Thyroid gland (tissue), 4 donors: Measurements from ENCODE around the gene DUSP28. TPM values are rescaled to one million over a fixed set of nuclear protein-coding genes. Genes with fewer than 3 reads are reported as not detected.

Experiments used
- DNase-seq, 2 donors: peaks; one replicate each; pipeline ENCODE4 v3.0.0-alpha.2; 2019
- H3K27ac ChIP-seq, 3 donors: fragments of 200-600 bp; sonication (generic); 1 replicate in 2 of 3; 2 replicates in 1 of 3; pipeline ENCODE4 v1.5.1; 2016 to 2019; ENCODE audit warnings: mild to moderate bottlenecking in 1 of 3, moderate library complexity in 1 of 3
- H3K27me3 ChIP-seq: fragments of 200-600 bp; sonication (generic); one replicate; pipeline ENCODE4 v1.5.1; 2019
- H3K36me3 ChIP-seq, 2 donors: fragments of 200-600 bp; sonication (generic); one replicate each; pipeline ENCODE4 v1.5.1; 2016 to 2019
- H3K4me1 ChIP-seq, 2 donors: fragments of 200-600 bp; sonication (generic); one replicate each; pipeline ENCODE4 v1.5.1; 2017 to 2019
- H3K4me3 ChIP-seq, 3 donors: fragments of 200-600 bp; sonication (generic); replicated peaks in 1 of 3; 1 replicate in 2 of 3; 2 replicates in 1 of 3; pipeline ENCODE4 v1.5.1; 2016; ENCODE audit warnings: mild to moderate bottlenecking in 1 of 3
- H3K9me3 ChIP-seq: fragments of 200-600 bp; sonication (generic); one replicate; pipeline ENCODE4 v1.5.1; 2017
- POLR2A ChIP-seq, 2 donors: fragments of 450-650 bp; IDR thresholded peaks; one replicate each; pipeline ENCODE4 v1.6.1; 2017; ENCODE audit warnings: antibody characterized with exemption in 2 of 2, mild to moderate bottlenecking in 2 of 2, moderate library complexity in 1 of 2
- WGBS, 2 donors: methylation state at CpG; one replicate each; pipeline ENCODE4 v1.1.5; 2017; 5-methylcytosine and 5-hydroxymethylcytosine counted together
- intact Hi-C: fragments of 100-400 bp; cut with DNase I; formaldehyde crosslinking; loops from one replicate; pipeline ENCODE4 v1.15.1; 2023
- total RNA-seq, 4 donors: library from RNA; depleted of rRNA; stranded (reverse); fragments of >200 nt; gene quantifications; one replicate each; pipeline ENCODE4 v1.2.3, GENCODE V29; 2016
- TF ChIP-seq, protein P1 (sequence below), 6 experiments: fragments of 200-600 bp in 3 of 6; fragments of 450-650 bp in 3 of 6; sonication (generic) in 3 of 6; IDR thresholded peaks; one replicate each; pipeline ENCODE4 v1.5.1; 2016 to 2019; ENCODE audit warnings: antibody characterized with exemption in 6 of 6, mild to moderate bottlenecking in 2 of 6, inconsistent platforms in 1 of 6, moderate library complexity in 1 of 6

The DUSP28 gene
- total RNA-seq, 4 donors from 2014 or later: 6.6 to 12.5 (median 9.2) TPM

DNA sequence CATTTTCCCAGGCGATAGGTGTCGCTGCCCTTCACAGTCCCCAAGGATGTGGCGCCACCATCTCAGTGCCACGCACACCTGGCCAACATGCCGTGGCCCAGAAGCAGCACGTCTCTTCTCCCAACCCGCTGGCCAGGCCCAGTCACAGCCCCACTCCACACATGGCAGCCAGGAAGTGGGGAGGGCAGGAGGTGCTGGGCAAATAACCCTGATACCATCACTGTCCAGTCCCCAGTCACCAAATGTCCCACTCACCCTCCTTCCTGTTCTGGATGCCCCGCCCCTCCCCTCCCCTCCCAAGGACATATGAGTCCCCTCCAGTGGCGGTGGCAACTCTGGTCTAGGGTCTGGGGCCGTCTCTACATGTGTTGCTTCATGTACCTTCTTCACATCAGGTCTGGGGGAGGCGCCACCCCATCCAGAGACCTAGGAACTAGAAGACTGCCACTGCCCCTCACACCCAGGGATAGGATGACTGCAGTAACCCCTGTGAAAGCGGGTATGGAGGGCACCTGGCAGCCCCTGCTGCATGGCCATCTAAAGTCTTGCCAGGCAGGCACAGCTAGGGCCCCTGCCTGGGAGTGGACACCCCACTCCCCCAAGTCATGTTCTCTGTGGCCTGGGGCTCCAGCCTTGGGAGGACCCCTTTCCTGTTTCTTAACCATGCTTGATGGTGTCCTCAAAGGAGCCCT, 19.1 kb downstream of the DUSP28 start:
- 88 to 90% methylated on average over 8 to 10 of the region's 12 CpGs for WGBS, 2 donors
- Histone ChIP-seq H3K4me3 (no peak overlapping the region), H3K9me3 (no peaks in the 10 kb centered on the region), H3K4me1 (peaks cover 11 to 22% of the 10 kb centered on the region in 2 donors), H3K27ac (peak overlapping the region in 1 of 3 donors; percentile 67), H3K36me3 (peaks cover 20 to 39% of the 10 kb centered on the region in 2 donors), H3K27me3 (no peaks in the 10 kb centered on the region)
- TF ChIP-seq, protein P1, sequence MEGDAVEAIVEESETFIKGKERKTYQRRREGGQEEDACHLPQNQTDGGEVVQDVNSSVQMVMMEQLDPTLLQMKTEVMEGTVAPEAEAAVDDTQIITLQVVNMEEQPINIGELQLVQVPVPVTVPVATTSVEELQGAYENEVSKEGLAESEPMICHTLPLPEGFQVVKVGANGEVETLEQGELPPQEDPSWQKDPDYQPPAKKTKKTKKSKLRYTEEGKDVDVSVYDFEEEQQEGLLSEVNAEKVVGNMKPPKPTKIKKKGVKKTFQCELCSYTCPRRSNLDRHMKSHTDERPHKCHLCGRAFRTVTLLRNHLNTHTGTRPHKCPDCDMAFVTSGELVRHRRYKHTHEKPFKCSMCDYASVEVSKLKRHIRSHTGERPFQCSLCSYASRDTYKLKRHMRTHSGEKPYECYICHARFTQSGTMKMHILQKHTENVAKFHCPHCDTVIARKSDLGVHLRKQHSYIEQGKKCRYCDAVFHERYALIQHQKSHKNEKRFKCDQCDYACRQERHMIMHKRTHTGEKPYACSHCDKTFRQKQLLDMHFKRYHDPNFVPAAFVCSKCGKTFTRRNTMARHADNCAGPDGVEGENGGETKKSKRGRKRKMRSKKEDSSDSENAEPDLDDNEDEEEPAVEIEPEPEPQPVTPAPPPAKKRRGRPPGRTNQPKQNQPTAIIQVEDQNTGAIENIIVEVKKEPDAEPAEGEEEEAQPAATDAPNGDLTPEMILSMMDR (IDR thresholded peaks at IDR 0.05): no peak
- no peak for TF ChIP-seq POLR2A (IDR thresholded peaks at IDR 0.05)
- DNase-seq: no peak
- intact Hi-C loops: no loop called here

- peak; percentile 66 to 77 for DNase-seq
- whole genome bisulfite sequencing, 2 donors: 49 to 62% methylated on average over 26 to 27 of the region's 27 CpGs
- intact Hi-C loops: no loop called here
These were observed 19.8 kb downstream of the DUSP28 start for GRCh38 chr2:240579771-240580614.

DNA sequence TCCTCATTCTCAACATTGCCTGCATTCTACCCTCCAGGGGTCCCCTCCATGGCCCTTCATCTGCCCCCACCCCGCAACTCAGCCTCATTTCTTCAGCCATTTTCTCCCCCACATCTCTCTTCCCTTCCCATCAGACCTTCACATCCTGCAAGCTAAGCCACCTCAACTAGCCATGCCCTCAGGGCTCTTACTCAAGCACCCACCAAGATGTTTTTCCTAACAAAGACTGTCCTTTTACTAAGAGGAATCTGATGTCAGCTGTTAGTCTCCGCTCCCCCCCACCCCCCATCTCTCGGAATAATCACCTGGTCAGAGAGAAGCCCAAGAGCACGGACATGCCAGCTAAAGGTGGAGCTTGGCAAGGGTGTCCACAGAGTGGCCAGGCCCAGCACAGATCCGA, 21.7 kb downstream of the DUSP28 start:
- TF ChIP-seq, protein P1 (IDR thresholded peaks at IDR 0.05): no peak
- TF ChIP-seq POLR2A (IDR thresholded peaks at IDR 0.05): no peak
- Histone ChIP-seq H3K4me1 (peaks cover 26 to 37% of the 10 kb centered on the region in 2 donors), H3K27ac (no peak overlapping the region), H3K4me3 (no peak overlapping the region), H3K27me3 (no peaks in the 10 kb centered on the region), H3K36me3 (peaks cover 9 to 15% of the 10 kb centered on the region in 2 donors), H3K9me3 (no peaks in the 10 kb centered on the region)
- 95% methylated on average over 5 of the region's 5 CpGs for WGBS, 2 donors
- DNase-seq: no peak
- intact Hi-C loops: no loop called here

More at GRCh38 chr2:240579771-240580614, 19.8 kb downstream of the DUSP28 start:
- Histone ChIP-seq H3K4me3 (no peak overlapping the region), H3K27ac (peak overlapping the region in 2 of 3 donors; percentile 55 to 67), H3K27me3 (no peaks in the 10 kb centered on the region), H3K9me3 (no peaks in the 10 kb centered on the region), H3K4me1 (peaks cover 19 to 30% of the 10 kb centered on the region in 2 donors), H3K36me3 (peaks cover 19 to 31% of the 10 kb centered on the region in 2 donors)
- TF ChIP-seq POLR2A (IDR thresholded peaks at IDR 0.05): no peak
- TF ChIP-seq, protein P1 (IDR thresholded peaks at IDR 0.05): peak in 4 of 6 experiments; percentile 14 to 43 (median 31)

DNA sequence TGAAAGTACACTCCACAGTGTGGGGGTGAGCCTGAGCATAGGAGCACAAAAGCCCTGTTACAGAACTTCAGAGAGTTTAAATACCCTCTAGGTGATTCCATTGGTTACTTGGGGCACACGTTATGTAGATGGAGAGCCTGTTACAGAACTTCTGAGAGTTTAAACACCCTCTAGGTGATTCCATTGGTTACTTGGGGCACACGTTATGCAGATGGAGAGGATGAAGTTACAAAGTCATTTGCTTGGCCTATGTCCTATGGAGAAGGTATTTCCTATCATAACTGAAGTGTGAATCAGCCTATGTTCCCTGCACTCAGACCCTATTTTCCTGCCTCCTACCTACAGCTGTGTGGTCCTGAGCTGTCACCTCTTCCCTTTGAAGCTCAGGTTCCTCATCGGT, 22.6 kb downstream of the DUSP28 start:
- Histone ChIP-seq H3K36me3 (peaks cover 4 to 5% of the 10 kb centered on the region in 2 donors), H3K27me3 (no peaks in the 10 kb centered on the region), H3K4me3 (no peak overlapping the region), H3K27ac (no peak overlapping the region), H3K4me1 (peaks cover 33 to 44% of the 10 kb centered on the region in 2 donors), H3K9me3 (no peaks in the 10 kb centered on the region)
- WGBS, 2 donors: 86 to 91% methylated on average over 3 of the region's 3 CpGs
- DNase-seq: no peak
- intact Hi-C loops: no loop called here
- TF ChIP-seq, protein P1 (IDR thresholded peaks at IDR 0.05): no peak
- no peak for TF ChIP-seq POLR2A (IDR thresholded peaks at IDR 0.05)
